Measurements from ENCODE around the gene ITPK1.

ITPK1 gene

DNA sequence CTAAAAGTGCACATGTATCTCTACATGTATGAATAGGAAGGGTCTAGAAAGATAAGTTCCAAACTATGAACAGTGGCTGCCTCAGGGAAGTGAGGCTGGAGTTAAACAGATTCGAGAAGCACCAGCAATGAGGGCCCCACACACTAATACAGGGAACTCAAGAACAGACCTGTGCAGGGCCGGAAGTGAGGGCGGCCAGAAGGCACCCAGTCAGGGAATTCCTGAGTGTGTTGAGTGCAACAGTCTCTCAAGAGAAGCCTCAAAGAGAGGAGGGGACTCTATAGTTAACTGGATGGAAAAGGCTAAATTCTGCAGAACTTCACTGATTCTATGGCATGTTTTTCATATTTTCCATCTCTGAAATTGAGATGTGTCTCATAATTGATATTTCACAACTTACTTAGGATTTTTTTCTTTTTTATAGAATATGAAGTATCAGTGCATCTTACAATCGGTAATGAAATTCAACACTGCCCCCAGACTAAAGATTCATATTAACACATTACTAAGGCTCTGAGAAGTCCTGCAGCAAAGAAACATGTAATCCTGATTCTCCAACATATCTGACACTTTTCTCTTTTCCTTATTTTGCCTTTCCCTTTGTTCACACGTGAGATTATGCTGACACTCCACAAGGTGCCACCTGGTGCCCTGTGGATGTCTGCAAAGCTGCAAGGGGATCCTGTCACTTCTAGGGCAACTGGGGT, 131.5 kb downstream of the ITPK1 start:
- DNase-seq = no peak

DNA sequence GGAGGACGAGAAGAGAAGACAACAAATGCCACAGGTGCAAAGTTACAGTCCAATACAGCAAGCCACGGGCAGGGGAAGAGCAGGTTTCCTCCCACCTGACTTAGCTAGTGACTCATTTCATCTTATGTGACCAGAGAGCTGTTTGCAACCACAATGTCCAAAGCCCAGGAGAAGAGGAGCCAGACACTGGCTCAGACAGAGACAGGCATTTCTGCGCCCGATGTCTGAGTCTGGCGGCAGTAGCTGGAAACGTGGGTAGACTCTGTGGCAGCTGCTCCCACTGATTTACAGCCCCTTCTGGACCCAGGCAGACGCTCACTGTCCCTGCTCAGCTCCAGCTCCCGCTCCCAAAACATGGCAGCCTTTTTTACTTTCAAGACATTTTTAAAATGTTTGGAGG, 132.8 kb downstream of the ITPK1 start:
- DNase-seq = no peak

- DNase-seq = no peak
Measured at GRCh38 chr14:92981726-92982125, 134.0 kb downstream of the ITPK1 start.

DNA sequence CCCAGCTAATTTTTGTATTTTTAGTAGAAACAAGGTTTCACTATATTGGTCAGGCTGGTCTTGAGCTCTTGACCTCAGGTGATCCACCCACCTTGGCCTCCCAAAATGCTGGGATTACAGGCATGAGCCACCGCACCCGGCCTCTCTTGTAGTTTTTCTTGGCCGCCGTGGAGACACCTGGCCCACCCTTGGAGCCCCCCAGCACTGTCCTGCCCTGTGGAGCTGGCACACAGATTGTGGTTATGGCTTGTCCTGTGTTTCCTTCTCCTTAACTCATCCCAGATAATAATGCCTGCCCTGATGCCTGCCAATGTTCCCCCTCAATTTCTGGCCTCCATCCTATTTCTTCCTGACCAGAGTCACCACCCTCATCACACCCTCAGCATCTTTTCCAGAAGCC, 134.9 kb downstream of the ITPK1 start:
- DNase-seq = no peak

DNA sequence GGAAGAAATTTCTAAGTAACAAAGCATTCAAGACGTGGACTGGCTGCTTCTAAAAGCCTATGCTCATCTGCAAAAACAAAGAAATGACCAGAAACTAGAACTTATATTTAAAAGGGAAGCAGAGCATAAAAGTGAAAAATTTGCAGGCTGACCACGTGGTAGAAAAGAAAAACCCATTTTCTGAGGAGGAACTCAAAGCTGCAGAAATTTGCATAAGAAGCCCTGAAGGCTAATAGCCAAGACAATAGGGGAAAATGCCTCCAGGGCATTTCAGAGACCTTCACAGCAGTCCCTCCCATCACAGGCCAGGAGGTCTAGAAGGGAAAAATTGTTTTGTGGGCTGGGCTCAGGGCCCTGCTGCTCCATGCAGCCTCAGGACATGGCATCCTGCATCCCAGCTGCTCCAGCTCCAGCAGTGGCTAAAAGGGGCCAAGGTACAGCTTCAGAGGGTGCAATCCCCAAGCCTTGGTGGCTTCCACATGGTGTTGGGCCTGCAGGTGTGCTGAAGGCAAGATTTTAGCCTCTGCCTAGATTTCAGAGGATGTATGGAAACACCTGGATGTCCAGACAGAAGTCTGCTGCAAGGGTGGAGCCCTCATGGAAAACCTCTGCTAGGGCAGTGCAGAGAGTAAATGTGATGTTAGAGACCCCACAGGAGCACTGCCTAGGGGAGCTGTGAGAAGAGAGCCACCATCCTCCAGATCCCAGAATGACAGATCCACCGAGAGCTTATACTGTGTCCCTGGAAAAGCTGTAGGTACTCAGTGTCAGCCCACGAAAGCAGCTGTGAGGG, 137.3 kb downstream of the ITPK1 start:
- no peak for DNase-seq

DNA sequence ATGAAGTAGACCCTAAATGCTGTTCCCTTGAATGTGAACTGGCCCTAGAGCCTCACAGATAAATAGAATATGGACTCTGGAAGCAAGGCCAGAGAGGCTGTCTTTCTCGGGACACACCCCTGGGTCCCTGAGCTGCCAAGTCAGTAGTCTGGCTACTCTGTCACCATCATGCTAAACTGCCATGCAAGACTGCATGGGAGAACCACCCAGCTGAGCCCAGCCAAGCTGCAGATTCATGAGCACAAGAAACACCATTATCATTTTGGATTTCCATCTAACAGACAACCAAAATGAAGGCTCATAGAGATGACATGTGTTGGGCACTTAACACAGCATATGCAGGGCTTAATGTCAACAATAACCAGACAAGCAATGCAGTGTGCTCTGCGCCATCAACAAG, 139.5 kb downstream of the ITPK1 start:
- DNase-seq = no peak

DNA sequence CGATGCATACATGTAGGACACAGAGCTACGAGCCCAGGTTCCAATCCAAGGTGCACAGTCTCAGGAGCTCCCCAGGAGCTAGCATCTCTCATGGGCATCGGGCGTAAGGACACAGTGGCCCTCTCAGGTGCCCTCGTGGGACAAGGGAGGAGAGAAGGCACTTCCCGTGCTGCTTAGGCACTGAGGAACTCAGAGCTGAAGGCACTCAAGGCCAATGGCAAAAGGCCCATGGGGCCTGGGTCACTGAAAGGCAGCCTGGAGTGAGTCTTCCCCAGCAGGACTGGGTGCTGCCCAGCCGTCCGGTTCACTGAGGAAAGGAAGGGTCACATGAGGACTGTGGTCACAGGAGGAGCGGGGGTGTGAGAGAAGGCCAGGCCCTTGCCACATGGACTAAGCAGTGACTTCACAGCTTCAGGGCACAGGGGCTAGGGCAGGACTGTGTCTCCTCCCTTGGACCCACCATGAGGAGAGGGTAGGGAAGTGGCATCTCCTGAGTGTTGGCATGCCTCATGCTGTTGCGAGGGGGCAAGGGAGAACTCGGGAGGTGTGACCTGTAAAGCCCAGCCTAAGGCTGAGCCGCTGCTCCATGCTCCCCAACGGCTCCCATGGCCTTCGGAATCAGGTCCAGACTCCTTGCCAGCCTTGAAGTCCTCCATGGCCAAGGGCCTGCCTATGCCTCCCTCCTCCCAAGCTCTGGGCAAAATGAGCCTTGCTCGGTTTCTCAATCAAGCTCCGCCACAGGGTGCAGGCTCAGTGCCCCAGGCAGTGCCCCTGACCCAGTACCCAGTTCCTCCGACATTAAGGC, 141.0 kb downstream of the ITPK1 start:
- no peak for DNase-seq

DNA sequence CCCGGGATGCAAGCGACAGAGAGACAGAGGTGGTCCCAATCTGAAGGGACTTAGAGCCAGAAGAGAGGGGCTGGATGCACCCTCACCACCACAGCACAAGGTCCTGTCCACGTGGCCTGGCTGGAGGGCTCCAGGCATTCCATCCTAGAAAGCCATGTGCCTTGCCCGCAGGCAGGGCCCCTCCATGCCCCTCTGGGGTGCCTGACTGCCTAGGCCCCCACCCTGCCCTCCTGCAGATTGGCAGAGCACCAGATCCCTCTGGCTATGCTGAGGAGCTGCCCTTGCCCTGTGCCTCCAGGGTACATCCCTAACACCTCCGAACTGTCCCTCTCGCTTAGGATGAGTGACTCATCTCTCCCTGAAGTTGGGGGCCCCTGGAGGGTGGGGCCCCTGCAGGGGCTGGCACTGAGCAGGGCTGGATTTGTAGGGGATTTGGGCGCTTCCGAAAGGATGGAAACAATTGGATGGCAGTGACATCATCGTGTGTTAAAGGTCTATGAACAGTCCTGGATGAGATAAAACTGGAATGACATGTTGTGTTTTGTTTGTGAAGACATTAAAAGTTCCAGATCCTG, 141.8 kb downstream of the ITPK1 start:
- DNase-seq = no peak

- DNase-seq = no peak
Measured at GRCh38 chr14:92973261-92973797, 142.4 kb downstream of the ITPK1 start.

DNA sequence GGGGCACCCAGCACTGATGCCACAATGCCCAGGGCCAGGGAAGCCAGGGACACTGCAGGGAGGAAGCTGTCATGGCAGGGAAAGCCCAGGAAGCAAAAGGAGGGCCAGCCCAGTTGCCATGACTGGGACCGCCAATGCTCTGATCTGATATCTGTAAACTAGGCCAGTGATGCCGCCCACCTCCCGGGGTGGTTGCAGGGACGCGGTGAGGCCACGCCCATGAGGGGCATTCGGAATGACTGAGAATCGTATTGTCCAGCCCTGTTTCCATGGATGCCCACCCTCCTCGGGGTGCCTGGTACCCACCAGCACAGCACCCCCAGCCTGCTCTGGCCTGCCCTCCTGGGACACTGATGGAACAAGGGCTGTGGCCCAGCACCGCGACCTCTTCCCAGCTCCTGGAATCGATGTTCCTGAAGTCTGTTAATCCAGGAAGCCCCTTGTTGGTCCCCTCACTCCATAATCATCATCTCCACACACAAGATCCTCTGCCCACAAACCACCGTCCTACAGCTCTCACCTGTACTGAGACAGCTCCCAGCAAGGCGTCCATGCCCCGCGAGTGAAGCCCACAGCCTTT, 144.0 kb downstream of the ITPK1 start:
- DNase-seq = no peak

DNA sequence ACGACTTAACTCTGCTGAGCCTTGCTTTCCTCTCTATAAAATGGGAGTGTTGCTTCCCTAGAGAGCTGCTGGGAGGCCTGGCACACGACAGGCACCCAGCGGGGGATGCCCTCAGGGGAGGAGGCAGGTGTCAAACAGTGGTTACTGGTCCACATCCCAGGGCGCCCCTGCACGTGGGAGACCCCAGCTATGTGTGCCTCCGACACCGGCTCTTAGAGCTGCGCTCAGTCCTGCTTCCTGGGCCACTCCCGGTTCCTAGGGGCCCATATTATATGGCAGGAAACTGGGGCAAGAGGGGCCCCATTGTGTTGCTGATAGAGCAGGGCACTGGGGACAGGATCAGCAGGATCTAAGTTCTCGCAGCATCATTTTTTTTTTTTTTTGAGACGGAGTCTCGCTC, 145.5 kb downstream of the ITPK1 start:
- no peak for DNase-seq

- no peak for DNase-seq
Measured at GRCh38 chr14:92969871-92970270, 145.9 kb downstream of the ITPK1 start.

DNA sequence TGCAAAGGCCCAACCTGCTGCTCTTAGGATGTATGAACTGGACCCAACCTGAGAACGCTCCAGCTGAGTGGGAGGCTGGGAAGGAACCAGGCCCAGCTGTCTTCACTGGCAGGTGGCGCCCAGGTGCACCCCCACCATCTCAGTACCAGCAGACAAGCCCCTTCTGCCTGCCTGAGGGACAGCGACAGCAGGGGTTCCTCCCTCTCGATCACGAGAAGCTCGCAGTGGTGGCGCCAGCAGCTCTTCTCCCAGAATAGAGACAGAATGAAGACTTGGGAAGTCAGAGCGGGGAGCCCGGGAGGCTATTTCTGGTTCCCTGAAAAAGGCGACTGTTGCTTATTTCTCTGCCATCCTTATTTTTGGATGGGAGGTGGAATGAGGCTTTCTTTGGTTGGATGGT, 146.3 kb downstream of the ITPK1 start:
- no peak for DNase-seq

GRCh38 chr14:92968291-92969020, 147.3 kb downstream of the ITPK1 start:
- no peak for DNase-seq

DNA sequence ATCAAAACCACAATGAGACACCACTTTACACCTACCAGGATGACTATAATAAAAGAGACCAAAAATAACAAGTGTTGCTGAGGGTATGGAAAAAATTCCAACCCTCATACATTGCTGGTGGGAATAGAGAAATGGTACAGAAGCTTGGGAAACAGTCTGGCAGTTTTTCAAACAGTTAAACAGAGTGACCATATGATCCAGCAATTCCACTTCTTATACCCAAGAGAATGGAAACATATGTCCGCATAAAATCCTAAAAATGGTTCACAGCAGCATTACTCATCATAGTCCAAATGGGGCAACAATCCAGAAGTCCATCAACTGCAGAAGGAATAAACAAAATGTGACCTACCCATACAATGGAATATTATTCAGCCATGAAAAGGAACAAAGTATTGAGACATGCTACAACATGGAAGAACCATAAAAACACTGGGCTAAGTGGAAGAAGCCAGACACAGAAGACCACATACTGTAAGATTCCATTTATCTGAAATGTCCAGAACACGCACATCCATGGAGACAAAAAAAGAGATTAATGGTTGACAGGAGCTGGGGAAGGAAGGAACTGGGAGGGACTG, 148.3 kb downstream of the ITPK1 start:
- DNase-seq = no peak

DNA sequence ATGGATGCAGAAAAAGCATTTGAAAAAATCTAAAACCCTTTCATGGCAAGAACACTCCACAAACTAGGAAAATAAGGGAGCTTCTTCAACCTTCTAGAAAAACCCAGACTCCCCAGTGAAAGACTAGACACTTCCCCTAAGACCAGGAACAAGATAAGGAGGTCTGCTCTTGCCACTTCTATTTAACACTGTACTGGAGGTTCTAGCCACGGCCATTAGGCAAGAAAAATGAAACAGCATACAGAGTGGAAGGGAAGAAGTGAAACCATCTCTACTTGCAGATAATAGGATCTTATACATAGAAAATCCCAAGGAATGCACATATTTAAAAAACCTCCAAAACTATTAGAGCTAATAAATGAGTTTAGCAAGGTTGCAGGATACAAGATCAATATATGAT, 150.4 kb downstream of the ITPK1 start:
- no peak for DNase-seq

- DNase-seq = no peak
Measured at GRCh38 chr14:92964124-92965109, 151.3 kb downstream of the ITPK1 start.

DNA sequence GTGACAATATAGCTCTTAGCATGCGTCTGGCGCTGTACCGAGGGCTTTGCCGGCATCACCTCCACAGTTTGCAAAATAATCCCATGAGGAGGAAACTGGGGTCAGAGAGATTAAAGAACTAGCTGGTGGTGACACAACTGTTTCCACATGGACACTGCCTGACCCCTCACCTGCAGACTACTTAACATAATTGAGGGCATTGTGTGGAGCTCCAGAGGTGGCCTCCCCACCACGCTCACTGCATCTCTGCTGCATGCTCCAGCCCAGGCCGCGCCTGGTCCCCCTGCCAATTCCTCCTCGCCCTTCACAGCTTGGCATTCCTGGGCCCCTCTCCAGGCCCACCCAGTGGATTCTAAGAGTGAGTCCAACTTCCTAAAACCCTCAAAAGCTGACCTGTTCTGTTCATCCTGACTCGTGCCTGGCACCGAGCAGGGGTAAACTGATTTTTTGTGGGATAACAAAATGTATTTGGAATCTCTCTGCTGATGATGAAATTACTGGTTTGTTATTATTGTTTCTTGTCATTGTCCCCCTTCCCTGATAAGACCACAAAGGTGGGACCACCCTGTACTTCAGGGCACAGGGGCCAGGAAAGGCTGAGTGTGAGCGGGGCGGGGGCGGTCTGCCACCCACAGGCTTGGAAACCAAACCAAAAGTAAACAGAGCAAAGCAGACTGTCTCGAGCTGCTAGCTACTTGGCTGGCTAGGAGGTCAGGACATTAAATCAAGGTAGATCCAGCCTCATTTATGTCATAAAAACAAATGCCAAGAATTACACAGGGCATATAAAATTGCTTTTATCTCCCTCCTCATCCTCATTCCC, 152.2 kb downstream of the ITPK1 start:
- no peak for DNase-seq

DNA sequence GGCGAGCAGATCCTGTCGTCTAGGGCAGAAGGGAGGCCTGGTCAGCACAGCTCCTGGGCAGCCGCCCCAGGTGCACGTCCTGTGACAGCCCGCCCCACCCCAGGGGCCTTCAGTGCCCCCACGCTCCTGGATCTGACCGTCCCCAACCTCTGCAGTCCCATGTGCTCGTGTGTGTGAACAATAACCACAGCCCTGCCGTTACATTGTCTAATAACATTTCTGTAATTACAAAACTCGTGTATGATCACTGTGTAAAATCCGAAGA, 153.0 kb downstream of the ITPK1 start:
- no peak for DNase-seq
